ENCODE data around the gene THSD4. TPM values are rescaled to one million over a fixed set of nuclear protein-coding genes. Genes with fewer than 3 reads are reported as not detected.

Gene THSD4
- total RNA-seq, 2 experiments from 2014 or later = not detected

GRCh38 chr15:71275566-71276335 is 160.5 kb downstream of the THSD4 start:
- CTCF ChIA-PET = no interaction called here
- Mint-ChIP-seq H3K4me1 (no peaks in the 10 kb centered on the region), H3K27me3 (peaks cover 8% of the 10 kb centered on the region), H3K4me3 (no peak overlapping the region), H3K27ac (no peak overlapping the region), H3K36me3 (no peaks in the 10 kb centered on the region), H3K9me3 (ENCODE audit: low read depth) (no peaks in the 10 kb centered on the region)
- ATAC-seq (no peak), DNase-seq (no peak)

GRCh38 chr15:71276336-71276665 is 161.0 kb downstream of the THSD4 start:
- Mint-ChIP-seq H3K9me3 (ENCODE audit: low read depth) (no peaks in the 10 kb centered on the region), H3K27me3 (peaks cover 8% of the 10 kb centered on the region), H3K4me3 (no peak overlapping the region), H3K27ac (no peak overlapping the region), H3K4me1 (no peaks in the 10 kb centered on the region), H3K36me3 (no peaks in the 10 kb centered on the region)
- DNase-seq (no peak), ATAC-seq (no peak)
- CTCF ChIA-PET = no interaction called here

- Mint-ChIP-seq H3K36me3 (no peaks in the 10 kb centered on the region), H3K4me1 (no peaks in the 10 kb centered on the region)
- CTCF ChIA-PET = no interaction called here
These were observed 163.9 kb downstream of the THSD4 start for GRCh38 chr15:71278989-71279756.

GRCh38 chr15:71279757-71280141 is 164.5 kb downstream of the THSD4 start:
- no peaks in the 10 kb centered on the region for H3K4me1 Mint-ChIP-seq
- H3K9me3 Mint-ChIP-seq (ENCODE audit: low read depth) = no peaks in the 10 kb centered on the region
- CTCF ChIA-PET = no interaction called here
- peaks cover 8% of the 10 kb centered on the region for H3K27me3 Mint-ChIP-seq
- no peak overlapping the region for H3K27ac Mint-ChIP-seq
- DNase-seq (no peak), ATAC-seq (no peak)
- H3K4me3 Mint-ChIP-seq = no peak overlapping the region
- no peaks in the 10 kb centered on the region for H3K36me3 Mint-ChIP-seq

More at GRCh38 chr15:71278989-71279756, 163.9 kb downstream of the THSD4 start:
- ATAC-seq = no peak
- no peak for DNase-seq
- H3K4me3 Mint-ChIP-seq = no peak overlapping the region
- peaks cover 8% of the 10 kb centered on the region for H3K27me3 Mint-ChIP-seq
- no peak overlapping the region for H3K27ac Mint-ChIP-seq
- no peaks in the 10 kb centered on the region for H3K9me3 Mint-ChIP-seq (ENCODE audit: low read depth)

- DNase-seq (no peak), ATAC-seq (no peak)
- no peaks in the 10 kb centered on the region for H3K4me1 Mint-ChIP-seq
- H3K27me3 Mint-ChIP-seq = peaks cover 8% of the 10 kb centered on the region
- H3K4me3 Mint-ChIP-seq = no peak overlapping the region
- no peaks in the 10 kb centered on the region for H3K36me3 Mint-ChIP-seq
- CTCF ChIA-PET = no interaction called here
- no peaks in the 10 kb centered on the region for H3K9me3 Mint-ChIP-seq (ENCODE audit: low read depth)
- no peak overlapping the region for H3K27ac Mint-ChIP-seq
These were observed 164.9 kb downstream of the THSD4 start for GRCh38 chr15:71280206-71280605.

GRCh38 chr15:71281256-71281655 is 166.0 kb downstream of the THSD4 start:
- H3K9me3 Mint-ChIP-seq (ENCODE audit: low read depth) = no peaks in the 10 kb centered on the region
- ATAC-seq = no peak
- CTCF ChIA-PET = no interaction called here

GRCh38 chr15:71282076-71282475 is 166.8 kb downstream of the THSD4 start:
- H3K27ac Mint-ChIP-seq = no peak overlapping the region
- H3K9me3 Mint-ChIP-seq (ENCODE audit: low read depth) = no peaks in the 10 kb centered on the region
- CTCF ChIA-PET = no interaction called here
- no peak overlapping the region for H3K4me3 Mint-ChIP-seq
- no peaks in the 10 kb centered on the region for H3K36me3 Mint-ChIP-seq
- H3K27me3 Mint-ChIP-seq = peaks cover 8% of the 10 kb centered on the region
- DNase-seq = no peak
- no peaks in the 10 kb centered on the region for H3K4me1 Mint-ChIP-seq
- ATAC-seq = no peak

More at GRCh38 chr15:71281256-71281655, 166.0 kb downstream of the THSD4 start:
- no peak overlapping the region for H3K27ac Mint-ChIP-seq
- H3K4me1 Mint-ChIP-seq = no peaks in the 10 kb centered on the region
- H3K27me3 Mint-ChIP-seq = peaks cover 8% of the 10 kb centered on the region
- no peaks in the 10 kb centered on the region for H3K36me3 Mint-ChIP-seq
- H3K4me3 Mint-ChIP-seq = no peak overlapping the region
- no peak for DNase-seq

- no peaks in the 10 kb centered on the region for H3K36me3 Mint-ChIP-seq
- no peak for ATAC-seq
- no peak overlapping the region for H3K4me3 Mint-ChIP-seq
- peaks cover 4% of the 10 kb centered on the region for H3K27me3 Mint-ChIP-seq
- CTCF ChIA-PET = no interaction called here
- DNase-seq = no peak
- peaks cover 13% of the 10 kb centered on the region for H3K4me1 Mint-ChIP-seq
- no peak overlapping the region for H3K27ac Mint-ChIP-seq
- H3K9me3 Mint-ChIP-seq (ENCODE audit: low read depth) = peaks cover 2% of the 10 kb centered on the region
These were observed 173.2 kb downstream of the THSD4 start for GRCh38 chr15:71288348-71288955.

GRCh38 chr15:71290002-71290401 is 174.7 kb downstream of the THSD4 start:
- DNase-seq = no peak
- CTCF ChIA-PET = no interaction called here
- Mint-ChIP-seq H3K36me3 (no peaks in the 10 kb centered on the region), H3K27ac (no peak overlapping the region), H3K4me3 (no peak overlapping the region), H3K4me1 (peaks cover 13% of the 10 kb centered on the region), H3K9me3 (ENCODE audit: low read depth) (peaks cover 2% of the 10 kb centered on the region), H3K27me3 (peaks cover 4% of the 10 kb centered on the region)
- ATAC-seq = no peak

- peaks cover 2% of the 10 kb centered on the region for H3K9me3 Mint-ChIP-seq (ENCODE audit: low read depth)
- no peak for DNase-seq
- no peak overlapping the region for H3K27ac Mint-ChIP-seq
- H3K4me3 Mint-ChIP-seq = no peak overlapping the region
- ATAC-seq = no peak
- H3K27me3 Mint-ChIP-seq = peaks cover 4% of the 10 kb centered on the region
- CTCF ChIA-PET = no interaction called here
- peaks cover 13% of the 10 kb centered on the region for H3K4me1 Mint-ChIP-seq
- no peaks in the 10 kb centered on the region for H3K36me3 Mint-ChIP-seq
These were observed 175.8 kb downstream of the THSD4 start for GRCh38 chr15:71290881-71291635.

GRCh38 chr15:71291723-71292122 is 176.5 kb downstream of the THSD4 start:
- peaks cover 4% of the 10 kb centered on the region for H3K27me3 Mint-ChIP-seq
- peaks cover 2% of the 10 kb centered on the region for H3K9me3 Mint-ChIP-seq (ENCODE audit: low read depth)
- no peak for ATAC-seq
- DNase-seq = peak; percentile 70
- H3K4me3 Mint-ChIP-seq = no peak overlapping the region
- H3K27ac Mint-ChIP-seq = no peak overlapping the region
- H3K36me3 Mint-ChIP-seq = no peaks in the 10 kb centered on the region
- peaks cover 13% of the 10 kb centered on the region for H3K4me1 Mint-ChIP-seq
- CTCF ChIA-PET = no interaction called here

GRCh38 chr15:71293723-71294122 is 178.5 kb downstream of the THSD4 start:
- CTCF ChIA-PET = no interaction called here
- Mint-ChIP-seq H3K4me1 (peaks cover 13% of the 10 kb centered on the region), H3K36me3 (no peaks in the 10 kb centered on the region), H3K9me3 (ENCODE audit: low read depth) (peaks cover 2% of the 10 kb centered on the region), H3K4me3 (no peak overlapping the region), H3K27ac (no peak overlapping the region), H3K27me3 (peaks cover 9% of the 10 kb centered on the region)
- no peak for DNase-seq
- no peak for ATAC-seq

GRCh38 chr15:71294251-71294910 is 179.1 kb downstream of the THSD4 start:
- Mint-ChIP-seq H3K36me3 (no peaks in the 10 kb centered on the region), H3K4me3 (no peak overlapping the region), H3K27me3 (peaks cover 9% of the 10 kb centered on the region), H3K4me1 (peaks cover 13% of the 10 kb centered on the region), H3K27ac (no peak overlapping the region), H3K9me3 (ENCODE audit: low read depth) (peaks cover 2% of the 10 kb centered on the region)
- ATAC-seq (no peak), DNase-seq (no peak)
- CTCF ChIA-PET = no interaction called here

All from activated CD8-positive, alpha-beta memory T cell treated with anti-CD3 and anti-CD28 coated beads, Interleukin-2, amount 10 ng/mL, durations not matched to agents 7 days and 5 days (primary cell).